ENCODE results near the gene NAALADL2. TPM values are rescaled to one million over a fixed set of nuclear protein-coding genes. Genes with fewer than 3 reads are reported as not detected.

NAALADL2 gene
- total and polyA plus RNA-seq, 9 of the 15 experiments (the other 6 are each of a cell fraction or from before 2014, with no cell fraction given), result 0.29 to 1.1 (median 0.79) TPM; not detected in 1

DNA sequence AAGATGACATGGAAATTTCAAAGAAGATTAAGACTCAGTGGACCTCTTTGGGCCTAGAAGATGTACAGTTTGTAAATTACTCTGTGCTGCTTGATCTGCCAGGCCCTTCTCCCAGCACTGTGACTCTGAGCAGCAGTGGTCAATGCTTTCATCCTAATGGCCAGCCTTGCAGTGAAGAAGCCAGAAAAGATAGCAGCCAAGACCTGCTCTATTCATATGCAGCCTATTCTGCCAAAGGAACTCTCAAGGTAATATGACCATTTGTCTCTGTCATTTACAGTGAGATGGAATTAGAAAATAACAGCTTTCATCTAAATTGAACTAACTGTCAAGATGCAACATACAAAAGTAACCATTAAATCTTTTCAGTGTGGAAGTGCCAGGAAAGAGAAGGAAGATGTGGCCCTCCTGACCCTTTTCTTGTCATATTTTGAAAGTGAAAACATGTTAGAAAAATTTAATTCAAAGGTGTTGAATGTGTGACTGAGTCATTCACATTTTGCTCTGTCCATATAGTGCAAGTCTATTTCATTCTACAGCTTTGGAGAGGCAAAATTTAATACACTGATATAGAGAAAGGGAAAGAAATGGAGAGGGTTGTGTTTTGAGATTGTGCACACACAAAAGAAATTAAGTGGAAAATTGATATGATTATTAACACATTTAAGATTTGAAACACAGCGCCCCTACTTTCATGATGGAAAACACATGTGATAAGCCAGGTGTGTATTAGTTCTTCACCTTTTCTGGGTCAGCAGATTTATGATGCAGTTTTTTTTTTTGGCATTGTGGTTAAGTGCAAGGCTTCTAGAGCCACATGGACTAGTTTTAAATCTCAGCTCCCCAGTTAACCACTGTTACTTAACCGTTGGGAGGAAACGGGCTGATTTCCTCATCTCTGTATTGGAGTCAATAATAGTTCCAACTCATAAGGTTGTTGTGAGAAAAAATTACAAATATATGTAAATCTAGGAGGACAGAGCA lies 375.1 kb downstream of the NAALADL2 start:
- in situ Hi-C loops (cut with MboI) (no loop called here), intact Hi-C loops (cut with micrococcal nuclease) (no loop called here)
- FAIRE-seq, result no peak
- Histone ChIP-seq H3K27ac (ENCODE audit: extremely low read depth, low read depth, low read length) (no peak overlapping the region), H3K9me3 (replicated peaks; ENCODE audit: control insufficient read depth, insufficient read depth, low read depth, low read length) (no peaks in the 10 kb centered on the region), H3K9ac (ENCODE audit: insufficient read depth in 1 of 2, low read depth in 2 of 2, low read length in 2 of 2) (no peak overlapping the region), H3K4me3 (no peak overlapping the region), H3K79me2 (ENCODE audit: control insufficient read depth, insufficient read depth, low read length) (no peaks in the 10 kb centered on the region), H3K27me3 (ENCODE audit: control insufficient read depth in 2 of 2, insufficient read depth in 2 of 2, low read length in 2 of 2) (no peaks in the 10 kb centered on the region), H3K9me1 (ENCODE audit: control insufficient read depth, insufficient read depth, low read length) (no peaks in the 10 kb centered on the region), H4K20me1 (replicated peaks; ENCODE audit: control insufficient read depth, insufficient read depth, low read length) (no peaks in the 10 kb centered on the region), H3K36me3 (ENCODE audit: control insufficient read depth, insufficient read depth, low read length) (no peaks in the 10 kb centered on the region), H3K4me2 (ENCODE audit: insufficient read depth, low read length) (no peak overlapping the region), H3K4me1 (replicated peaks in 1 of 2; ENCODE audit: control insufficient read depth in 2 of 2, insufficient read depth in 2 of 2, low read length in 2 of 2) (no peaks in the 10 kb centered on the region), H2AFZ (ENCODE audit: low read depth, low read length) (no peak overlapping the region)
- 2% methylated on average over 3 of the region's 3 CpGs for WGBS (ENCODE audit: insufficient coverage, low coverage, missing lambda C conversion rate)
- DNase-seq (ENCODE audit: extremely low read depth in 1 of 4, low spot score in 3 of 4), result no peak
- BruUV-seq (replicated peaks), result no TSS peak
- no peak for ATAC-seq
- CTCF ChIA-PET (ENCODE audit: low intra/inter-chr PET ratio), result no interaction called here
- TF ChIP-seq CBX5 (IDR thresholded peaks at IDR 0.05; ENCODE audit: borderline replicate concordance, low read depth) (no peak), ZFX (CRISPR knock-in tag; IDR thresholded peaks at IDR 0.05) (no peak), ELF1 (tag; IDR thresholded peaks at IDR 0.05) (no peak), RFX1 (IDR thresholded peaks at IDR 0.05) (no peak), SAFB2 (IDR thresholded peaks at IDR 0.05; ENCODE audit: borderline replicate concordance, low read depth, low read length, severe bottlenecking) (no peak), KLF10 (CRISPR knock-in tag; IDR thresholded peaks at IDR 0.05) (no peak), SIRT6 (IDR thresholded peaks at IDR 0.05; ENCODE audit: low read depth, low read length) (no peak), NR4A1 (CRISPR knock-in tag; IDR thresholded peaks at IDR 0.05) (no peak), NR4A1 (tag; IDR thresholded peaks at IDR 0.05) (no peak), FOXO4 (CRISPR knock-in tag; IDR thresholded peaks at IDR 0.05) (no peak)
- TF ChIP-seq, protein P1, sequence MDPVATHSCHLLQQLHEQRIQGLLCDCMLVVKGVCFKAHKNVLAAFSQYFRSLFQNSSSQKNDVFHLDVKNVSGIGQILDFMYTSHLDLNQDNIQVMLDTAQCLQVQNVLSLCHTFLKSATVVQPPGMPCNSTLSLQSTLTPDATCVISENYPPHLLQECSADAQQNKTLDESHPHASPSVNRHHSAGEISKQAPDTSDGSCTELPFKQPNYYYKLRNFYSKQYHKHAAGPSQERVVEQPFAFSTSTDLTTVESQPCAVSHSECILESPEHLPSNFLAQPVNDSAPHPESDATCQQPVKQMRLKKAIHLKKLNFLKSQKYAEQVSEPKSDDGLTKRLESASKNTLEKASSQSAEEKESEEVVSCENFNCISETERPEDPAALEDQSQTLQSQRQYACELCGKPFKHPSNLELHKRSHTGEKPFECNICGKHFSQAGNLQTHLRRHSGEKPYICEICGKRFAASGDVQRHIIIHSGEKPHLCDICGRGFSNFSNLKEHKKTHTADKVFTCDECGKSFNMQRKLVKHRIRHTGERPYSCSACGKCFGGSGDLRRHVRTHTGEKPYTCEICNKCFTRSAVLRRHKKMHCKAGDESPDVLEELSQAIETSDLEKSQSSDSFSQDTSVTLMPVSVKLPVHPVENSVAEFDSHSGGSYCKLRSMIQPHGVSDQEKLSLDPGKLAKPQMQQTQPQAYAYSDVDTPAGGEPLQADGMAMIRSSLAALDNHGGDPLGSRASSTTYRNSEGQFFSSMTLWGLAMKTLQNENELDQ (CRISPR knock-in tag; IDR thresholded peaks at IDR 0.05; ENCODE audit: borderline replicate concordance), result no peak
- POLR2A ChIA-PET, result no interaction called here
